ENCODE results near the gene ZSCAN26. TPM values are rescaled to one million over a fixed set of nuclear protein-coding genes. Genes with fewer than 3 reads are reported as not detected.

Gene ZSCAN26
- total RNA-seq, 1 experiment from 2014 or later, result 14.2 TPM

GRCh38 chr6:28326371-28326948 lies 59.5 kb downstream of the ZSCAN26 start:
- Mint-ChIP-seq H3K9me3 (ENCODE audit: low read depth, unreplicated experiment) (peaks cover 33% of the 10 kb centered on the region), H3K4me3 (ENCODE audit: low read depth, unreplicated experiment) (no peak overlapping the region), H3K36me3 (ENCODE audit: insufficient read depth, unreplicated experiment) (no peaks in the 10 kb centered on the region), H3K4me1 (ENCODE audit: low read depth, unreplicated experiment) (no peaks in the 10 kb centered on the region), H3K27me3 (ENCODE audit: unreplicated experiment) (no peaks in the 10 kb centered on the region), H3K27ac (ENCODE audit: unreplicated experiment) (no peak overlapping the region)
- TF ChIP-seq CTCF (IDR thresholded peaks at IDR 0.05; ENCODE audit: unreplicated experiment), result no peak
- CTCF ChIA-PET, result no interaction called here
- intact Hi-C loops (cut with micrococcal nuclease; ENCODE audit: unreplicated experiment), result no loop called here
- BruUV-seq (replicated peaks), result no TSS peak
- no peak for DNase-seq

Other genes starting within 250 kb of the ZSCAN26 start
- 6.3 and 7.0 TPM in 2 replicates for gene ZNF165, start 186.6 kb upstream of the ZSCAN26 start, total RNA-seq (2022)
- 14.2 and 15.9 TPM in 2 replicates for gene ZSCAN16, start 142.5 kb upstream of the ZSCAN26 start, total RNA-seq (2022)
- 23.2 and 27.5 TPM in 2 replicates for gene ZKSCAN8, start 125.3 kb upstream of the ZSCAN26 start, total RNA-seq (2022)
- 24.6 and 25.8 TPM in 2 replicates for gene ZSCAN9, start 41.9 kb upstream of the ZSCAN26 start, total RNA-seq (2022)
- gene ZKSCAN4, start 14.9 kb upstream of the ZSCAN26 start, total RNA-seq (2022), result 6.1 and 6.7 TPM in 2 replicates
- not detected in 2 replicates for gene NKAPL, start 7.8 kb upstream of the ZSCAN26 start, total RNA-seq (2022)
- 3.1 and 4.9 TPM in 2 replicates for gene PGBD1, start 14.4 kb downstream of the ZSCAN26 start, total RNA-seq (2022)
- gene ZSCAN31, start 69.0 kb downstream of the ZSCAN26 start, total RNA-seq (2022), result 4.9 and 5.8 TPM in 2 replicates
- 7.3 and 7.8 TPM in 2 replicates for gene ZKSCAN3, start 82.8 kb downstream of the ZSCAN26 start, total RNA-seq (2022)
- gene ZSCAN12, start 132.6 kb downstream of the ZSCAN26 start, total RNA-seq (2022), result 4.7 and 5.2 TPM in 2 replicates
- 1.8 and 3.7 TPM in 2 replicates for gene ZSCAN23, start 176.3 kb downstream of the ZSCAN26 start, total RNA-seq (2022)
- not detected in 2 replicates for gene GPX6, start 248.7 kb downstream of the ZSCAN26 start, total RNA-seq (2022)

All from Calu3 (cell line).